Activated naive CD8-positive, alpha-beta T cell (primary cell): ENCODE data around the gene PDE4D.

Experiments used
- H3K27ac Mint-ChIP-seq: one replicate; pipeline ENCODE4 v1.8.0; 2021; ENCODE audit warnings: mixed read lengths
- H3K27me3 Mint-ChIP-seq: one replicate; pipeline ENCODE4 v1.8.0; 2021; ENCODE audit warnings: mixed read lengths
- H3K36me3 Mint-ChIP-seq: one replicate; pipeline ENCODE4 v1.8.0; 2021; ENCODE audit warnings: mixed read lengths
- H3K4me1 Mint-ChIP-seq: one replicate; pipeline ENCODE4 v1.8.0; 2021; ENCODE audit warnings: low read depth, mixed read lengths
- H3K4me3 Mint-ChIP-seq: one replicate; pipeline ENCODE4 v1.8.0; 2021; ENCODE audit warnings: mild to moderate bottlenecking, mixed read lengths
- H3K9me3 Mint-ChIP-seq: one replicate; pipeline ENCODE4 v1.8.0; 2021; ENCODE audit warnings: low read depth, mixed read lengths

Gene PDE4D

DNA sequence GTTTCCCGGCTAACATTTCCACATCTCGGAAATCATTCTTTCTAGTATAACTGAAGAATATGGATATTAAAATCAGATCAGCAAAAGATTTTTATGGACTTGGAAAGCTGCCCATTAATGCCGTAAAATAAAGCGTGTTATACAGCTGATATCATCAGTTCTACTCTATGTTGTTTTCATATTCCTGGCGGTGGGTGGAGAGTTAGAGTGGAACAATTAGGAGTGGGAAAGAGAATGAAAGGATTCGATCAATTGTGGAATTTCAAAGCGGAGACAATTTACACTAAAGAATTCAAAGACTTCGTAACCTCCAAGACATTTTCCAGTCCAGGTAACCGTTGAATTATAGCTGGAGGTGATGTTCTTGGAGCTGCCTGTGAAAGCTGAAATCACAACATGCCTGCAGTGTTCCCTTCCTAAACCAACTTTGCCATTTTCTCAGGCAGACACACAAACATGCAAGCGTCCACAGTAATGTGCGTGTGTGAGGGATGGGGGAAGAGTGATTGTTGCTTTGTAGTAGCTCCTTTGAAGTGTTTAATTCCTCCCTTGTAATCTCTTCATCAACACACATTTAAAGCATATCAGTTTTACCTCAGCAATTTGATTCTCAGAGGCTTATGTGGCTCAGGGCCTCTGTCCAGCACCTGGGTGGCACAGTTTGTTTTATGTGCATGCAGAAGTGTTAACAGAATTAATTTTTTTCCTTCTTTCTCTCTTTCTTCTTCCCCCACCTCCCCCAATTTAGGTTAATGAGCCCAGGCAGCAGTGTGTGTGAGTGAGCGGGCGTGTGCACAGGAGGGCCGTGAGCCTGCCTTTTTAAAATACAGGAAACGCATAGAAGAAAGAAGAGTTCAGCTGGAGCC, 766.6 kb downstream of the PDE4D start:
- Mint-ChIP-seq H3K9me3 (no peaks in the 10 kb centered on the region), H3K27ac (no peak overlapping the region), H3K36me3 (no peaks in the 10 kb centered on the region), H3K27me3 (no peaks in the 10 kb centered on the region), H3K4me1 (peaks cover 23% of the 10 kb centered on the region), H3K4me3 (no peak overlapping the region)

GRCh38 chr5:59126016-59126707, 767.4 kb downstream of the PDE4D start:
- H3K4me1 Mint-ChIP-seq = peaks cover 18% of the 10 kb centered on the region
- H3K9me3 Mint-ChIP-seq = no peaks in the 10 kb centered on the region
- no peaks in the 10 kb centered on the region for H3K27me3 Mint-ChIP-seq

DNA sequence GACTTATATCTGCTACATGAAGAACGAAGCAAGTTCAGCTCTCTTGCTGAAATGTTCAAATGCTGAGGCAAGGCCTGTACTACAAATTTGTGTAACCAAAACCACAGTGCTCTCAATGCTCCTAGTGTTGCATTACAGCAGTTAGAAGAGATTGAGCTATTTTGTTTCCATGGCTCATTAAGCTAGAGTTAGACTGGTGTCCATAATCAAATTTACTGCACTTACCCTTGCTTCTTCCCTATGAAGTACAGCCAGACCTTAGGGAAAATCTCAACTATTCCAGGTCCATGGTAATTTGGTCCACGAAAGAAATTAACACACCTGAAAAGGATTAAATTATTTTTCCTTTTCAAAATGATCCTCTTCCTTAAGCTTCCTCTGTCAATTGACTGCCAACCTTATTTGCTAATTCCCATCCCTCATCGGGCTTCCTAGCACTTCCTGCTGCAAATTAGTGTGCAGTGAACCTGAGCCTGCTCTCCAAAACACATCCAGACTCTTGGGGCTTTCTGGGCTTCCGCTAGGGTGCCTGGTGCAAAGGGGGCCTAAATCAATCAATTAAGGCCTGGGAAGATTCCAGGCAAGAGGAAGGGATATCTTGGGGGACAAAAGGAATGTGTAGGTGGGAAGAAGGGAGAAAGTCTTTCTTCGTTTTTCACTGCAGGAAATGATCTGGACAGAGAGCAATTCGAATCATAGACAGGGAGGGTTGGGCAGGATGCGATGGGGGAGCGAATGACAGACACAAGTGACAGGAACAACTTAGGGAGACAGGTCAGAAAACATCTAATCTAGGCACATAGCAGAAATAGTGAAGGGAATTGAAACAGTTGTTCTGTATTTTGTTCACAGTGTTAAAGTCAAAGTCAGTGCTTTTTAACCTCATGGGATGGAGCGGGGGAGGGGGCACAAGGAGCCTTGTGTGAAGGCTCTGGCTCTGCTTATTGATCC, 768.2 kb downstream of the PDE4D start:
- Mint-ChIP-seq H3K4me3 (no peak overlapping the region), H3K36me3 (no peaks in the 10 kb centered on the region), H3K27ac (no peak overlapping the region), H3K27me3 (no peaks in the 10 kb centered on the region), H3K9me3 (no peaks in the 10 kb centered on the region), H3K4me1 (peaks cover 12% of the 10 kb centered on the region)

More at GRCh38 chr5:59126016-59126707, 767.4 kb downstream of the PDE4D start:
- no peaks in the 10 kb centered on the region for H3K36me3 Mint-ChIP-seq
- H3K4me3 Mint-ChIP-seq = no peak overlapping the region
- no peak overlapping the region for H3K27ac Mint-ChIP-seq

DNA sequence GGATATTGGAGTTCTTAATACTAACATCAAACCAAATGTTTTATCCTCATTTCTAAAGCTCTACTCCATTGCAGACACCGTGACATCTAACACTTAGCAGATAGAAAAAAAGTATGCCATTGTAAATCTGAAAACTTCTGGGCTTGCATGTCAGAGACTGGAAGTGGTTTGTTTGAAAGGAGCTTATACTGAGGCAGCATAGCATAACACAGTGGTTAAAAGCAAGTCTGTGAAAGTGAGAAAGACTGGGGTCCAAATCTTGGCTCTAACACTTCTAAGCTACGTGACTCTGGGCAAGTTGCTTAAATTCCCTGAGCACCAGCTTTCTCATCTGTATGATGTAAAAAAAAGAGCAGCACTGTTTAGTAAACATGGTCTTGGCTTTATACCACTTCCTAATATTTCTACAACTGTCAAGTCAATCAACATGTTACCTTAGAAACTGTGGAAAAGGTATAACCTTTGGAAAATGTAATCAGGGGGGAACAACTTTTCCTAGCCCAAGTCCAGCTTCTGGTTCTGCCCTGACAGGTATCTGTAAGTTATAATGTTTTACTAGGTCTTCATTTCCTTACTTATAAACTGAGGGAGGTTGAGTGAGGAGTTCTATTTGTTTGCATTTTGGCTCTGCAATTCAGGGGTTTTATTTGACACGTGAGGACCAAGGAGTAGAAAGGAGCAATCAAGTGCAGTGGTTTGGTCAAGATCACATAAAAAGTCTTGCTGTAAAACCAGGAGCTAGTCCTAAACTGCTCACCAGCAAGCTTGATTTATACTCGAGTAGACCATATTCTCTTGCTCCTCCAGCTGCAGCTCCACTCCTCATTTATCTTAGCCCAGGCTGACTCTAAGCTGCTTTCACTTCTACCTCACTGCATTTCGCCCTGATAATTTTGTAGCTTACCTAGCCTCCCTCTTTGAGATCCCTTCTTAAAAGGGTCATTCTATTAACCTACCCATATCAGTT, 769.6 kb downstream of the PDE4D start:
- Mint-ChIP-seq H3K27ac (no peak overlapping the region), H3K36me3 (no peaks in the 10 kb centered on the region), H3K27me3 (no peaks in the 10 kb centered on the region), H3K4me1 (peaks cover 5% of the 10 kb centered on the region), H3K4me3 (no peak overlapping the region), H3K9me3 (no peaks in the 10 kb centered on the region)

DNA sequence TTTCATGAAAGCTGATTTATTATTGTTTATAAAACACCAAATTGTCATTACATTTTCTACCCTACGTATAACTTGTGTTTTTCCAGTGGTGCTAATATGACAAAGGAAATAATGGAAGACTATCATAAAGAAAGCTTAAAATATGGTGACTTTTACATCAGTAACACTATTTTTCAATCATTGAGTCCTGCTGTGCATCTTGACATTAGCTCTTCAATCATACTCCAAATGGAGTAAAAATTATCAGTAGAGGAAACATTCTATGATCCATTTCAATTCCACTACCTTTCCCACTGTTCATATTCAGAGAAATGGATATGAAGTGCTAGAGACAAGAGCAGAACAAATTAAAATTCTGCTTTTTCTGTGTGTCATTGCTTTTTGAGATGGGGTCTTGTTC, 774.0 kb downstream of the PDE4D start:
- Mint-ChIP-seq H3K36me3 (no peaks in the 10 kb centered on the region), H3K27me3 (no peaks in the 10 kb centered on the region), H3K27ac (no peak overlapping the region), H3K9me3 (no peaks in the 10 kb centered on the region), H3K4me3 (no peak overlapping the region), H3K4me1 (peaks cover 4% of the 10 kb centered on the region)

DNA sequence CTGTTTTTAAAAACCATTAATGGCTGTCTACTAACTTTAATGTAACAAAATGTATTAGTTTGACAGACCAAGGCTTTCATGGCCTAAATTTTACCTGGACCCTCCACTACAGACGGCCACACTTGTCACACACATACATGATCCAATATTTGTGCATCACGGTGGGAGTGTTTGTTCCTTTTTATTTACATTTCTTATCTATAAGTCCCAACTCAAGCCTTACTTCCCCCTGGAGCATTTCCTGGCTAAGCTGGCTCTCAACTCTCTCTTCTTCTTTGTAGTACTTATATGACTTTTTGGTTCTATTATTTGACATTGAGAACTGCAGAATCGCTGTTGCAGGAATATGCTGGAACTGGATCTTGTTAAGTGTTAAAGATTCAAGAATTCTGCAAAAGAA, 776.2 kb downstream of the PDE4D start:
- no peak overlapping the region for H3K4me3 Mint-ChIP-seq
- no peaks in the 10 kb centered on the region for H3K36me3 Mint-ChIP-seq
- peaks cover 5% of the 10 kb centered on the region for H3K4me1 Mint-ChIP-seq
- no peak overlapping the region for H3K27ac Mint-ChIP-seq
- no peaks in the 10 kb centered on the region for H3K27me3 Mint-ChIP-seq
- H3K9me3 Mint-ChIP-seq = no peaks in the 10 kb centered on the region

DNA sequence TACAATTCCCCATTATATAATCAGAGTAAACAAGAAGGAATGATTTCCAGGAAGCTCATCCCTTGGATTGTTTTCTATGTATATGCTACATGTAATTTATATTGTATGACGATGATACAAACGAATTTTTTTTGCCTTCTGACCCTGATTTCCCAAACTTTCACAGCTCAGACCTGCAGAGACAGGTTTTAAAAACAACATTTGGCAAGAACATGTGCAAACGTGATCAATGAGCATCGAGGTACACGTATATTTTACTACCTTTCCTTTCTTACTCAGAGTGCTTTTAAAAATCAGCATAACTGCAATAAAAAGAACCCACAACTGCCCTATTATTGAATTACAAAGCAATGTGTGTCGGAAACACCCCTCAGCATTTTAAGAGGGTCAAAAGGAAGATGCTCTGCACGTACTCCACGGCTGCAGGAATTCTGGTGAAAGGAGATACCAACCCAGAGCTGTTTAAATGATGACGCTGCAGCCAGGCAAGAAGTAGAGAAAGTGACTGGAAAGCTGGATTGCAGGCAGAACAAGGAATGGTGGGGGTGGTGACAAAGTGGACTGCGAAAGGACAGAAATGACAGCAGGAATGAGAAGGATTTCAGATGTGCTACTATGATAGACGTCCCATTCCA, 777.2 kb downstream of the PDE4D start:
- no peak overlapping the region for H3K4me3 Mint-ChIP-seq
- H3K27me3 Mint-ChIP-seq = no peaks in the 10 kb centered on the region
- no peaks in the 10 kb centered on the region for H3K36me3 Mint-ChIP-seq
- H3K27ac Mint-ChIP-seq = no peak overlapping the region
- no peaks in the 10 kb centered on the region for H3K9me3 Mint-ChIP-seq
- peaks cover 2% of the 10 kb centered on the region for H3K4me1 Mint-ChIP-seq

- Mint-ChIP-seq H3K4me3 (no peak overlapping the region), H3K36me3 (no peaks in the 10 kb centered on the region), H3K27me3 (no peaks in the 10 kb centered on the region), H3K9me3 (no peaks in the 10 kb centered on the region), H3K27ac (no peak overlapping the region), H3K4me1 (peaks cover 2% of the 10 kb centered on the region)
These were observed 778.2 kb downstream of the PDE4D start for GRCh38 chr5:59115345-59115744.

GRCh38 chr5:59109383-59109782, 784.1 kb downstream of the PDE4D start:
- Mint-ChIP-seq H3K4me1 (peaks cover 12% of the 10 kb centered on the region), H3K27ac (no peak overlapping the region), H3K4me3 (no peak overlapping the region), H3K36me3 (no peaks in the 10 kb centered on the region), H3K9me3 (no peaks in the 10 kb centered on the region), H3K27me3 (no peaks in the 10 kb centered on the region)

GRCh38 chr5:59107692-59108091, 785.8 kb downstream of the PDE4D start:
- H3K27me3 Mint-ChIP-seq = no peaks in the 10 kb centered on the region
- no peaks in the 10 kb centered on the region for H3K9me3 Mint-ChIP-seq
- H3K36me3 Mint-ChIP-seq = no peaks in the 10 kb centered on the region
- H3K4me1 Mint-ChIP-seq = peaks cover 13% of the 10 kb centered on the region
- no peak overlapping the region for H3K4me3 Mint-ChIP-seq
- no peak overlapping the region for H3K27ac Mint-ChIP-seq

DNA sequence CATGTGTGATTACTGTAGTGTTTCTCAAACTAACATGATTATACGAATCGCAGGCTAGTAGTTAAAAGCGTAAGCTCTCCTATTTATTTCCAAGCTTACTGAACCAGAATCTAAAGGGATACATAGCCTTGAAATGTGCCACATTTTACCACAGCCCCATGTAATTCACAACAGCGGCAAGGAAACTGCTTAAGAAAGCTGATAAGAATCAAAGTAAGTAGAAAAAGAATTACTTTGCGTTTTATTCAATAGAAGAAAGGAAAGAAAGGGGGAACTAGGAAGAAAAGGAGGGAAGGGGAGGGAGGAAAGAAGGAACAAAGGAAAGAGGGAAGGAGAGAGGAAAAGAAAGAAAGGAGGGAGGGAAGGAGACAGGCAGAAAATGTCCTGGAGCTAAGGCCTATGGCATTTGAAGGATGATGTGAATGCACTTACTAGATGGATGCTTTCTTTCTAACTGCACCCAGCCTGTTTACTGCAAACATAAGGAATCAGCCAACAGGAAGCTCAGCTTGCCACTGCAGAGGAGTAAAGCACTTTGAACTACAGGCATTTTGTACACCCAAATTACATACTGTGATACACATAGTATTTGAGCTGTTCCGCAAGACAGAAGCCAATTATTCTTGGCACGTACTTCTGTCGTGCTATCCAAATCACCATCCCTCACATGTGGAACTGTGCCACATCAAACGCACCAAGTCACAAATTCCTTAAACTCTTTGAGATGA, 789.0 kb downstream of the PDE4D start:
- H3K4me3 Mint-ChIP-seq = no peak overlapping the region
- peaks cover 23% of the 10 kb centered on the region for H3K4me1 Mint-ChIP-seq
- H3K27ac Mint-ChIP-seq = no peak overlapping the region
- H3K36me3 Mint-ChIP-seq = no peaks in the 10 kb centered on the region
- no peaks in the 10 kb centered on the region for H3K27me3 Mint-ChIP-seq
- H3K9me3 Mint-ChIP-seq = no peaks in the 10 kb centered on the region

DNA sequence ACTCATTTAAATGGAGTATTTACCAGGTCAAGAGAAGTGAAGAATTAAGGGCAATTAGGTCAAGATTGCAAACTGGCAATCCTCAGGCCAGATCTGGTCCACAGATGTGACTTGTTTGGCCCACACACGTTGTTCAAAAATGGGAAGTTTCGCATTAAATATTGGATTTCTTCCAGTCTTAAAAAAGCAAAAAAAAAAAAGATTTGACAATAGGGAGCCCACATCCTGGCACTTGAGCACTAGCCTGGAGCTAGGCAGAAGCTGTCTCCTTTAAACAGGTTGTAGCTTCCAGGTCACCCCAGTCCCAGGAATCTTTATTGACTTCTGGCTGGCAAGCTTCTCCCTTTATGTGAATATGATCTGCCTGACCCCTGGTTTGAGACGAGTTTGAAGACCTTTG, 790.2 kb downstream of the PDE4D start:
- no peak overlapping the region for H3K27ac Mint-ChIP-seq
- no peak overlapping the region for H3K4me3 Mint-ChIP-seq
- H3K9me3 Mint-ChIP-seq = no peaks in the 10 kb centered on the region
- peaks cover 33% of the 10 kb centered on the region for H3K4me1 Mint-ChIP-seq
- no peaks in the 10 kb centered on the region for H3K27me3 Mint-ChIP-seq
- H3K36me3 Mint-ChIP-seq = no peaks in the 10 kb centered on the region

DNA sequence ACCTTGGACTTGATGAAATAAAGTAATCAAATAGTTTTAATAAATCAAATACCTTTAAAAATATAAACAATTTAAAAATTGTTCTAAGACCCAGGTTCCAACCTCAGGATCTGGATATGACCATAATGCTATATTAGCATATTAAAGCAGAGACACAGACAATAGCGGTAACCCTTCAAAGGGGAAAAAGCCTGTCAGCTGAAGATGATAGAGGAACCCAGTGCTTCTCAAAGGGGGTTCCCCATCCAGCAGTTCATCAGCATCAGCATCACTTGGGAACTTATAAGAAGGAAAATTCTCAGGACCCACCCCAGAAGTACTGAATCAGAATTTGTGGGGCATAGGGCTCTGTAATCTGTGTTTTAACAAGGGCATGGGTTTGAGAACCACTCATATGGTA, 791.1 kb downstream of the PDE4D start:
- H3K4me3 Mint-ChIP-seq = no peak overlapping the region
- no peaks in the 10 kb centered on the region for H3K27me3 Mint-ChIP-seq
- H3K4me1 Mint-ChIP-seq = peaks cover 33% of the 10 kb centered on the region
- H3K9me3 Mint-ChIP-seq = no peaks in the 10 kb centered on the region
- no peaks in the 10 kb centered on the region for H3K36me3 Mint-ChIP-seq
- no peak overlapping the region for H3K27ac Mint-ChIP-seq
